Measurements from ENCODE around the gene EXOSC5. TPM values are rescaled to one million over a fixed set of nuclear protein-coding genes. Genes with fewer than 3 reads are reported as not detected.
"Not testable (repeated sequence)": the region's sequence is repeated elsewhere in the genome, so short reads cannot be mapped to it uniquely, and the experiment has no call there.

Gene EXOSC5
- total RNA-seq, 4 donors from 2014 or later: 28.6 to 34.5 (median 28.9) TPM

DNA sequence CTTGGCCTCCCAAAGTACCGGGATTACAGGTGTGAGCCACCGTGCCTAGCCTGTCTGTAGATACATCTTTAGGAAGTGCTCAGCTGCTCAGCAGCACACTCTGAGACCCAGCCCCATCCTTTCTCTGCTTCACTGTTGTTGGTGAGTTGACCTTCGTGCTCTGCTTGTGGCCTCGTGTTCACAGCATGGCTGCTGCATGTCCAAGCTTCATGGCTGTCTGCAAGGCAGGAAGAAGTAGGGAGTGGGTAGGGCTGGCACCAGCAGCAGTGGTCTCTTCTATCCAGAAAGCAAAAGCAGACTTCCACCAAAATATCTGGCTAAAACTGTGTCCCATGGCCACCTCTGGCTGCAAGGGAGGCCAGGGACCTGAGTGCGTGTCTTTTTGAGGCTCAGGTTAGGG lies 15.8 kb upstream of the EXOSC5 start:
- DNase-seq (ENCODE audit: low spot score in 2 of 2): no peak
- intact Hi-C loops (cut with DNase I; ENCODE audit: low total_unique reads): no loop called here
- no peak overlapping the region for H3K4me3 ChIP-seq (ENCODE audit: low read depth, poor library complexity, severe bottlenecking)
- TF ChIP-seq POLR2A (IDR thresholded peaks at IDR 0.05) (no peak), CTCF (IDR thresholded peaks at IDR 0.05) (no peak)
- WGBS, 2 donors: 93 to 97% methylated on average over 5 of the region's 5 CpGs

DNA sequence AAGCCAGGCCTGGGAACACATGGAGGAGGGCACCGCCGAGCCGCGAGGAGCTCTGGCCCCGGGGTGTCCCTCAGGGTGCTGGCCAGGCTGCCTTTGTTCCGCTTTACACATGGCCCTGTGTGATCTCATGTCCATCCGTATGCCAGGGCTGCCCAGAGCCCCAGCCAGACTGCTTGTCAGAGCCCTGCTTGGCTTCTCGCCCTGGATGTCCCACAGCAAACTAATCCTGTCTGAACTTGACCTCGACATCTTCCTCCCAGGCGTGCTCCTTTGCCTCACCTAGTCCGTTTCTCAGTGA lies 14.8 kb upstream of the EXOSC5 start:
- intact Hi-C loops (cut with DNase I; ENCODE audit: low total_unique reads): no loop called here
- no peak for DNase-seq (ENCODE audit: low spot score in 2 of 2)
- no peak overlapping the region for H3K4me3 ChIP-seq (ENCODE audit: low read depth, poor library complexity, severe bottlenecking)
- TF ChIP-seq CTCF (IDR thresholded peaks at IDR 0.05): no peak
- 60 to 63% methylated on average over 11 of the region's 11 CpGs for WGBS, 2 donors

GRCh38 chr19:41411100-41411967 lies 14.2 kb upstream of the EXOSC5 start:
- intact Hi-C loops (cut with DNase I; ENCODE audit: low total_unique reads): no loop called here
- no peak for DNase-seq (ENCODE audit: low spot score in 2 of 2)
- TF ChIP-seq POLR2A (IDR thresholded peaks at IDR 0.05): no peak
- no peak for TF ChIP-seq CTCF (IDR thresholded peaks at IDR 0.05)
- 57 to 67% methylated on average over 9 of the region's 9 CpGs for WGBS, 2 donors
- H3K4me3 ChIP-seq (ENCODE audit: low read depth, poor library complexity, severe bottlenecking): no peak overlapping the region

GRCh38 chr19:41410336-41411054 lies 13.3 kb upstream of the EXOSC5 start:
- intact Hi-C loops (cut with DNase I; ENCODE audit: low total_unique reads): no loop called here
- DNase-seq (ENCODE audit: low spot score in 2 of 2): no peak
- 81 to 90% methylated on average over 23 of the region's 23 CpGs for WGBS, 2 donors
- TF ChIP-seq POLR2A (IDR thresholded peaks at IDR 0.05): no peak
- no peak for TF ChIP-seq CTCF (IDR thresholded peaks at IDR 0.05)
- no peak overlapping the region for H3K4me3 ChIP-seq (ENCODE audit: low read depth, poor library complexity, severe bottlenecking)

GRCh38 chr19:41409288-41409687 lies 12.1 kb upstream of the EXOSC5 start:
- DNase-seq (ENCODE audit: low spot score in 2 of 2): no peak
- 64 to 76% methylated on average over 4 of the region's 4 CpGs for WGBS, 2 donors
- no peak for TF ChIP-seq POLR2A (IDR thresholded peaks at IDR 0.05)
- TF ChIP-seq CTCF (IDR thresholded peaks at IDR 0.05): no peak
- no peak overlapping the region for H3K4me3 ChIP-seq (ENCODE audit: low read depth, poor library complexity, severe bottlenecking)
- intact Hi-C loops (cut with DNase I; ENCODE audit: low total_unique reads): no loop called here

DNA sequence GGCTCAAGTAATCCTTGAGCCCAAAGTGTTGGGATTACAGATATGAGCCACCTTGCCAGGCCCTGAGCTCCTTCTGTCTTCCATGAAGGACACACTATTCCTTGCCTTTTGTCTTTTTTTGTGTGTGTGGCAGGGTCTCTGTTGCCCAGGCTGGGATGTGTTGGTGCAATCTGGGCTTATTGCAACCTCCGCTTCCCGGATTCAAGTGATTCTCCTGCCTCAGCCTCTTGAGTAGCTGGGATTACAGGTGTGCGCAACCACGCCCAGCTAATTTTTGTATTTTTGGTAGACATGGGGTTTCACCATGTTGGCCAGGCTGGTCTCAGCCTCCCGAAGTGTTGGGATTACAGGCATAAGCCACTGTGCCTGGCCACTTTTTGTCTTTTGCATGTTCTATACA lies 11.7 kb upstream of the EXOSC5 start:
- 95 to 98% methylated on average over 5 of the region's 5 CpGs for WGBS, 2 donors
- H3K4me3 ChIP-seq (ENCODE audit: low read depth, poor library complexity, severe bottlenecking); intact Hi-C loops (cut with DNase I; ENCODE audit: low total_unique reads); DNase-seq (ENCODE audit: low spot score in 2 of 2): not testable (repeated sequence)
